GM19467 (cell line): ENCODE data around the gene PTAFR.
"Not testable (repeated sequence)": the region's sequence is repeated elsewhere in the genome, so short reads cannot be mapped to it uniquely, and the experiment has no call there.

Experiments used
- ATAC-seq: cut with Tn5 transposase; IDR thresholded peaks from one replicate; pipeline ENCODE4 v1.9.1; 2021; ENCODE audit warnings: mild to moderate bottlenecking, moderate library complexity; ENCODE audit not compliant: unreplicated experiment

Gene PTAFR

GRCh38 chr1:28147264-28148094 lies 29.0 kb downstream of the PTAFR start:
- ATAC-seq = no peak

- ATAC-seq = no peak
Measured at GRCh38 chr1:28145728-28146127, 30.8 kb downstream of the PTAFR start.

GRCh38 chr1:28144203-28145135 lies 32.0 kb downstream of the PTAFR start:
- ATAC-seq = peak; percentile 51

GRCh38 chr1:28143496-28144202 lies 32.8 kb downstream of the PTAFR start:
- ATAC-seq = no peak

GRCh38 chr1:28141685-28142084 lies 34.8 kb downstream of the PTAFR start:
- ATAC-seq = no peak

- not testable (repeated sequence) for ATAC-seq
Measured at GRCh38 chr1:28139866-28140265, 36.6 kb downstream of the PTAFR start.

GRCh38 chr1:28139025-28139712 lies 37.3 kb downstream of the PTAFR start:
- ATAC-seq = no peak

GRCh38 chr1:28136922-28137613 lies 39.4 kb downstream of the PTAFR start:
- no peak for ATAC-seq

- ATAC-seq = no peak
Measured at GRCh38 chr1:28136169-28136921, 40.1 kb downstream of the PTAFR start.

GRCh38 chr1:28135371-28136168 lies 40.9 kb downstream of the PTAFR start:
- no peak for ATAC-seq

GRCh38 chr1:28134651-28135207 lies 41.8 kb downstream of the PTAFR start:
- ATAC-seq = no peak

GRCh38 chr1:28132171-28133167 lies 44.0 kb downstream of the PTAFR start:
- no peak for ATAC-seq

GRCh38 chr1:28130901-28131300 lies 45.6 kb downstream of the PTAFR start:
- no peak for ATAC-seq

- no peak for ATAC-seq
Measured at GRCh38 chr1:28129150-28129549, 47.3 kb downstream of the PTAFR start.

- peak; percentile 78 for ATAC-seq
Measured at GRCh38 chr1:28127617-28128257, 48.8 kb downstream of the PTAFR start.

- ATAC-seq = no peak
Measured at GRCh38 chr1:28126783-28127490, 49.6 kb downstream of the PTAFR start.
